Liver (tissue), 3 donors: ENCODE data around the gene NKAPL.

ENCODE experiments used
- CTCF ChIP-seq: fragments of 150-350 bp; IDR thresholded peaks from 2 replicates; pipeline ENCODE4 v1.5.1; 2017; ENCODE audit warnings: improper control_type of control experiment, low read depth, low read length; ENCODE audit not compliant: missing input control
- RAD21 ChIP-seq, 2 donors: IDR thresholded peaks; 2 replicates each; pipeline ENCODE4 v1.6.1; 2016; ENCODE audit warnings: antibody characterized with exemption in 2 of 2, mild to moderate bottlenecking in 2 of 2
- TAF1 ChIP-seq: conservative IDR thresholded peaks from 2 replicates; pipeline ENCODE4 v1.6.1; 2016; ENCODE audit warnings: antibody characterized with exemption, mild to moderate bottlenecking
- ZBTB33 ChIP-seq: IDR thresholded peaks from 2 replicates; pipeline ENCODE4 v1.6.1; 2016; ENCODE audit warnings: antibody characterized with exemption
- donor health status: healthy.
- donor health status: healthy.

- TF ChIP-seq TAF1, result no peak
- no peak for TF ChIP-seq CTCF
- no peak for TF ChIP-seq RAD21 (IDR thresholded peaks at IDR 0.05)
- TF ChIP-seq ZBTB33, result no peak
Measured at GRCh38 chr6:28264834-28265401, 5.8 kb downstream of the NKAPL start.
